Loucy (cell line): ENCODE measurements around the gene PDLIM4.

Source experiments
- H2AFZ ChIP-seq: fragments of 200-600 bp; sonication (generic); 2 replicates; pipeline ENCODE4 v1.6.0; 2016; ENCODE audit warnings: antibody characterized with exemption, mild to moderate bottlenecking, low read length, moderate library complexity
- H3F3A ChIP-seq: fragments of 200-600 bp; 2 replicates; pipeline ENCODE4 v1.6.0; 2016; ENCODE audit warnings: antibody characterized with exemption, low read depth, mild to moderate bottlenecking
- H3K27me3 ChIP-seq: fragments of 200-600 bp; sonication (generic); 2 replicates; pipeline ENCODE4 v1.6.1; 2014; ENCODE audit warnings: low read length, mild to moderate bottlenecking; ENCODE audit not compliant: insufficient read depth, poor library complexity, severe bottlenecking
- H3K36me3 ChIP-seq: fragments of 200-600 bp; sonication (generic); 2 replicates; pipeline ENCODE4 v1.6.1; 2016; ENCODE audit warnings: low read length; ENCODE audit not compliant: insufficient read depth
- H3K4me1 ChIP-seq: fragments of 200-600 bp; sonication (generic); 2 replicates; pipeline ENCODE4 v1.5.1; 2014; ENCODE audit warnings: low read length, mild to moderate bottlenecking; ENCODE audit not compliant: insufficient read depth, poor library complexity, severe bottlenecking
- H3K4me2 ChIP-seq: fragments of 200-600 bp; sonication (generic); 2 replicates; pipeline ENCODE4 v1.6.0; 2014; ENCODE audit warnings: antibody characterized with exemption, low read length, low read depth, mild to moderate bottlenecking; ENCODE audit not compliant: poor library complexity, severe bottlenecking
- H3K4me3 ChIP-seq: fragments of 200-600 bp; sonication (generic); 2 replicates; pipeline ENCODE4 v1.5.1; 2014; ENCODE audit warnings: low read length, mild to moderate bottlenecking, mixed read lengths; ENCODE audit not compliant: poor library complexity, severe bottlenecking
- H3K79me2 ChIP-seq: fragments of 200-600 bp; sonication (generic); 2 replicates; pipeline ENCODE4 v1.6.1; 2014; ENCODE audit warnings: low read length; ENCODE audit not compliant: insufficient read depth
- H3K9ac ChIP-seq: fragments of 200-600 bp; sonication (generic); 2 replicates; pipeline ENCODE4 v1.6.0; 2014; ENCODE audit warnings: mild to moderate bottlenecking, low read depth, low read length, moderate library complexity; ENCODE audit not compliant: poor library complexity, severe bottlenecking
- H3K9me2 ChIP-seq: fragments of 200-600 bp; sonication (generic); replicated peaks from 2 replicates; pipeline ENCODE4 v1.6.1; 2016; ENCODE audit warnings: low read depth, low read length, mixed read lengths
- H3K9me3 ChIP-seq: fragments of 200-600 bp; sonication (generic); 2 replicates; pipeline ENCODE4 v1.6.1; 2014; ENCODE audit warnings: mild to moderate bottlenecking, antibody characterized with exemption, low read length, low read depth; ENCODE audit not compliant: insufficient read depth
- H4K20me1 ChIP-seq: fragments of 200-600 bp; sonication (generic); 2 replicates; pipeline ENCODE4 v1.6.0; 2014; ENCODE audit warnings: antibody characterized with exemption, low read length, mild to moderate bottlenecking; ENCODE audit not compliant: insufficient read depth, poor library complexity, severe bottlenecking
- EZH2phosphoT487 ChIP-seq: fragments of 200-600 bp; IDR thresholded peaks from 2 replicates; pipeline ENCODE4 v1.6.1; 2018; ENCODE audit warnings: antibody characterized with exemption, mild to moderate bottlenecking, moderate library complexity, borderline replicate concordance
- TF ChIP-seq, protein P1 (sequence below): fragments of 200-600 bp; sonication (generic); conservative IDR thresholded peaks from 2 replicates; pipeline ENCODE4 v1.5.1; 2014; ENCODE audit warnings: mild to moderate bottlenecking, antibody characterized with exemption, low read length

The PDLIM4 gene

GRCh38 chr5:132260051-132260450 is 2.6 kb downstream of the PDLIM4 start:
- no peaks in the 10 kb centered on the region for H3K9me2 ChIP-seq
- no peaks in the 10 kb centered on the region for H4K20me1 ChIP-seq
- H3K4me1 ChIP-seq, result peaks cover 17% of the 10 kb centered on the region
- H3K9me3 ChIP-seq, result no peaks in the 10 kb centered on the region
- no peaks in the 10 kb centered on the region for H3K36me3 ChIP-seq
- H3K27me3 ChIP-seq, result no peaks in the 10 kb centered on the region
- no peak overlapping the region for H3K9ac ChIP-seq
- TF ChIP-seq, protein P1, sequence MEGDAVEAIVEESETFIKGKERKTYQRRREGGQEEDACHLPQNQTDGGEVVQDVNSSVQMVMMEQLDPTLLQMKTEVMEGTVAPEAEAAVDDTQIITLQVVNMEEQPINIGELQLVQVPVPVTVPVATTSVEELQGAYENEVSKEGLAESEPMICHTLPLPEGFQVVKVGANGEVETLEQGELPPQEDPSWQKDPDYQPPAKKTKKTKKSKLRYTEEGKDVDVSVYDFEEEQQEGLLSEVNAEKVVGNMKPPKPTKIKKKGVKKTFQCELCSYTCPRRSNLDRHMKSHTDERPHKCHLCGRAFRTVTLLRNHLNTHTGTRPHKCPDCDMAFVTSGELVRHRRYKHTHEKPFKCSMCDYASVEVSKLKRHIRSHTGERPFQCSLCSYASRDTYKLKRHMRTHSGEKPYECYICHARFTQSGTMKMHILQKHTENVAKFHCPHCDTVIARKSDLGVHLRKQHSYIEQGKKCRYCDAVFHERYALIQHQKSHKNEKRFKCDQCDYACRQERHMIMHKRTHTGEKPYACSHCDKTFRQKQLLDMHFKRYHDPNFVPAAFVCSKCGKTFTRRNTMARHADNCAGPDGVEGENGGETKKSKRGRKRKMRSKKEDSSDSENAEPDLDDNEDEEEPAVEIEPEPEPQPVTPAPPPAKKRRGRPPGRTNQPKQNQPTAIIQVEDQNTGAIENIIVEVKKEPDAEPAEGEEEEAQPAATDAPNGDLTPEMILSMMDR, result no peak
- no peak for TF ChIP-seq EZH2phosphoT487
- no peaks in the 10 kb centered on the region for H3K79me2 ChIP-seq
- H2AFZ ChIP-seq, result no peak overlapping the region
- no peak overlapping the region for H3K4me2 ChIP-seq
- H3K4me3 ChIP-seq, result no peak overlapping the region
- H3F3A ChIP-seq, result no peaks in the 10 kb centered on the region

DNA sequence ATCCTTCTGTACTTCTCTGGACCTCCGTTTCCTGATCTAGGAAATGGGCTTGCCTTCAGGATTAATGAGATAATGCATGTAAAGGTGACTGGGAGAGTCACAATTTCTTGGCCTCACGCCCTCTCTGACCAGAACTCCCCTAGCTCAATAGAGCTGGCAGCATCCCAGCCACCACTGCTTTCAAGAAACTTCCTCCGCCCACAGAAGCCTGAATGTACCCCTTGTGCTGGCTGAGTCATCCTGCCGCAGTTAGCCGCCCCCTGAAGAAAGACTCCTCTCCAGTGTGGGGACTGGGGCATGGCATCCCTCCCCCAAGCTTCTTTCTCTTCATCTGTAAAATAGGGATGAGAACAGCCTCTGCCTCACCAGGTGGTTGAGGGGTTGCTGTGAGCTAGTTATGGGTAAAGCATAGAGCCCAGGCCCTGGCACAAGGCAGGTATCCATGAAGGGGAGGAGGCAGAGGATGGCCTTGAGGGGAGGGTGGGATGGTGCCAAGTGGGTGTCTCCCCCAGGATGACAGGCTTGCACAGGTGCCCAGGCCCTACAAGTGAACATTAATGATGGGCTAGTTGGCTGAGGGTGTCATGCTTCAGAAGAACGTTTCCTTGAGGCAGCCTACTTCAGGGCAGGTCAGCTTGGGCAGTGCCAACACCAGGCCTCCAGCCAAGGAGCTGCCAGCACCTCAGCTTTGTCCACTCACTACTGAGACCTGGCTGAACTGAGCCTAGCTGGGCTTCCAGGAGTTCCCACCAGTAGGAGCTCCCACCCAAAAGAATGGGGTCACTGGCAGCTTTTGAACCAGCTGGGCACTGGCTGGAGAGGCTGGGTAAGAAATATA is 3.4 kb downstream of the PDLIM4 start:
- Histone ChIP-seq H3K4me3 (no peak overlapping the region), H3K27me3 (no peaks in the 10 kb centered on the region), H3F3A (no peaks in the 10 kb centered on the region), H3K4me2 (no peak overlapping the region), H3K9me2 (no peaks in the 10 kb centered on the region), H3K79me2 (no peaks in the 10 kb centered on the region), H4K20me1 (no peaks in the 10 kb centered on the region), H3K9ac (no peak overlapping the region), H3K4me1 (peaks cover 17% of the 10 kb centered on the region), H3K9me3 (no peaks in the 10 kb centered on the region), H3K36me3 (no peaks in the 10 kb centered on the region), H2AFZ (no peak overlapping the region)
- TF ChIP-seq EZH2phosphoT487, result no peak
- TF ChIP-seq, protein P1, result no peak

DNA sequence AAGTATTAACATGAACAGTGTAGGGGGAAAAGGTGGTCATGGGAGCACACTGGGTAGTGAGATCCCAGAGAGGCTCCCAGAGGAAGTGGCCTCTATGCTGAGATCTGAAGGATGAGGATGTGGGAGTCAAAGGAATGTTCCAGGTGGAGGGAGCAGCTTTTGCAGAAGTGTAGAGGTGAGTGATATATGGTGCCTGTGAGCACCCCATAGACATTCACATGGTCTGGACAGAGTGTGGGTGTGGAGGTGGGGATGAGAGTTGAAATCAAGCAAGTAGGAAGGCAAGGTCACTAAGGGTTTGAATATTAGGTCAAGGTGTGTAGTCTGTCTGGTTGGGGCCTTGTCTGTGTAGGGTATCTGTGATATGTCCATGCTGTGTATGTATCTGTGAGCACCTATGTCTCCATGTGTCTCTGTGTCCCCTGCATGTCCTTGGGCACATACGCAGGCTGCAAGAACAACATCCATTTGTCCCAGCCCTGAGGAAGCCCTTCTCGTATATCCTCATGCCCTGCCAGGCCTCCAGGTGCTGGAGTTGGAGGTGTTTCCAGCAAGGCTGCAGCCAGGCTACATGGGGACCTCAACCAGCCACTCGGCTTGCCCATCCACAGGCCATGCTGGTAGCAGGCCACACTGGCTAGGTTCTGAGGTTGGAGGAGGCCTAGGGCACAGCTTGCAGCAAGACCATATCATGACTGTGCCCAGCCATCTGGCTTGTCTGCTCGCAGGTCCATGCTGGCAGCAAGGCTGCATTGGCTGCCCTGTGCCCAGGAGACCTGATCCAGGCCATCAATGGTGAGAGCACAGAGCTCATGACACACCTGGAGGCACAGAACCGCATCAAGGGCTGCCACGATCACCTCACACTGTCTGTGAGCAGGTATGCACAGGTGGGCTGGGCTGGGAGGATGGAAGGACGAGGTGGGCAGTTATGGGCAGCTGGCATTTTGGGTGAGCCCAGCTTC is 4.7 kb downstream of the PDLIM4 start:
- Histone ChIP-seq H3K9me2 (no peaks in the 10 kb centered on the region), H3K4me1 (peaks cover 17% of the 10 kb centered on the region), H3K9ac (no peak overlapping the region), H3K79me2 (no peaks in the 10 kb centered on the region), H3K36me3 (no peaks in the 10 kb centered on the region), H2AFZ (no peak overlapping the region), H3K4me3 (no peak overlapping the region), H3K4me2 (no peak overlapping the region), H3K27me3 (no peaks in the 10 kb centered on the region), H3F3A (no peaks in the 10 kb centered on the region), H4K20me1 (no peaks in the 10 kb centered on the region), H3K9me3 (no peaks in the 10 kb centered on the region)
- TF ChIP-seq, protein P1, result no peak
- no peak for TF ChIP-seq EZH2phosphoT487
